Upper lobe of left lung (tissue), 6 donors: ENCODE results near the gene EIF2B5. TPM values are rescaled to one million over a fixed set of nuclear protein-coding genes. Genes with fewer than 3 reads are reported as not detected.

Experiments used
- ATAC-seq, 2 donors: fragments of 200-7000 bp; cut with Tn5 transposase; one replicate each; pipeline ENCODE4 v1.9.1; 2022; ENCODE audit warnings: mild to moderate bottlenecking in 2 of 2, moderate library complexity in 2 of 2; ENCODE audit not compliant: low FRiP score in 2 of 2
- DNase-seq, 2 donors: peaks; one replicate each; pipeline ENCODE4 v3.0.0-alpha.2; 2019 to 2020
- H3K27ac ChIP-seq, 4 donors: fragments of 200-600 bp; sonication (generic); one replicate each; pipeline ENCODE4 v1.5.1; 2016 to 2019
- H3K27me3 ChIP-seq, 4 donors: fragments of 200-600 bp; sonication (generic); one replicate each; pipeline ENCODE4 v1.5.1; 2017 to 2019
- H3K36me3 ChIP-seq, 4 donors: fragments of 200-600 bp; sonication (generic); one replicate each; pipeline ENCODE4 v1.5.1; 2016 to 2019
- H3K4me1 ChIP-seq, 4 donors: fragments of 200-600 bp; sonication (generic); one replicate each; pipeline ENCODE4 v1.5.1; 2018 to 2019
- H3K4me3 ChIP-seq, 4 donors: fragments of 200-600 bp; sonication (generic); one replicate each; pipeline ENCODE4 v1.5.1; 2017 to 2019; ENCODE audit warnings: mild to moderate bottlenecking in 2 of 4, moderate library complexity in 1 of 4
- H3K9me3 ChIP-seq, 4 donors: fragments of 200-600 bp; sonication (generic); one replicate each; pipeline ENCODE4 v1.5.1; 2018 to 2019
- EP300 ChIP-seq, 4 donors: sonication (generic); formaldehyde crosslinking; IDR thresholded peaks; one replicate each; pipeline ENCODE4 v1.5.1; 2017; ENCODE audit warnings: antibody characterized with exemption in 4 of 4, control low read depth in 2 of 4
- POLR2A ChIP-seq, 4 donors: fragments of 450-650 bp; IDR thresholded peaks; one replicate each; pipeline ENCODE4 v1.5.1; 2016 to 2017; ENCODE audit warnings: antibody characterized with exemption in 4 of 4, mild to moderate bottlenecking in 2 of 4
- POLR2AphosphoS5 ChIP-seq, 2 donors: sonication (generic); formaldehyde crosslinking; IDR thresholded peaks; one replicate each; pipeline ENCODE4 v1.5.1; 2017; ENCODE audit warnings: antibody characterized with exemption in 2 of 2
- WGBS, 2 donors: methylation state at CpG; one replicate each; pipeline ENCODE4 v1.1.5; 2017 to 2018; 5-methylcytosine and 5-hydroxymethylcytosine counted together
- total RNA-seq, 6 donors: library from RNA; depleted of rRNA in 4 of 6; stranded (reverse); fragments of >200 nt in 4 of 6; gene quantifications; one replicate each; pipeline versions ENCODE4 v1.1.0 to v1.2.1, GENCODE V29; 2016 to 2021
- TF ChIP-seq, protein P1 (sequence below), 6 experiments: fragments of 450-650 bp in 4 of 6; fragments of 200-600 bp in 2 of 6; sonication (generic) in 2 of 6; IDR thresholded peaks; one replicate each; pipeline ENCODE4 v1.5.1; 2016 to 2019; ENCODE audit warnings: antibody characterized with exemption in 6 of 6
- donor health status: DM: no; HTN: no; CAD: no; lungs with moderate emphysema.
- donor health status: DM: no; HTN: yes; CAD: no; lungs with severe emphysema.

Gene EIF2B5
- total RNA-seq, result 10 to 100 TPM; 31.4 to 37.6 (median 34.2) TPM

DNA sequence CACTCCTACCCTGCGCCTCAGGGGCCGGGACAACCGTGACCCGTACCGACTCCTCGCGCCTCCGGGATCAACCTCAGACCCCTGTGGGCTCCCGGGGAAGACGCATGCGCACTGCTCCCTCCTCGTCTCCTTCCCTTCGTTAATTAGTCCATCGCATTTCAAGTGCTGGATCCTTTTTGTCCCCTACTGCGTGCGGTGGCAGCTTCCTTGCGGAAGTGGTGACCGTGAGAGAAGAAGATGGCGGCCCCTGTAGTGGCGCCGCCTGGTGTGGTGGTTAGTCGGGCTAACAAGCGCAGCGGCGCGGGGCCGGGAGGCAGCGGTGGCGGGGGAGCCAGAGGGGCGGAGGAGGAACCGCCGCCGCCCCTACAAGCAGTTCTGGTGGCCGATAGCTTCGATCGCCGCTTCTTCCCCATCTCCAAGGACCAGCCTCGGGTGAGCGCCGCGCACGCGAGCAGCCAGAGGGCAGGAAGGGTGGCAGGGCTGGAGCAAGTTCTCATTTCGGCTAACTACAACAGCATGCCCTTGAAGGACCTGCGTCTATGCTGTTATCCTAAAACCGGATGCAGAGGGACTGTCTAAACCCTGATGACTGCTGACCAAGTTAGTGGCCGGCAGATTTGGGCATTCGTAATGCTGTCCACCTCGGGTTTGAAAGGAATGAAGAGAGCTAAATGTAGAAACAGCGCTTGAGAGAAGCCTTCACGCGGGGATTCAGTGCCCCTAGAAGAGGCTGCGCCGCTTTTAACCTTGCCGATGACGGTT is at the start of gene EIF2B5:
Gene EIF2B5, plus strand, starts transcription at position 210 of the 762 bp plus-strand sequence. Its CDS starts 28 bp downstream, at position 238.
- peaks cover 0 to 22% (median 10%) of the 10 kb centered on the region in 4 donors for H3K36me3 ChIP-seq
- peaks cover 11 to 28% (median 18%) of the 10 kb centered on the region in 4 donors for H3K4me1 ChIP-seq
- H3K4me3 ChIP-seq, result peak within 1 kb of the TSS; percentile 88 to 95 (median 90)
- peak within 1 kb of the TSS; percentile 88 to 96 (median 92) for H3K27ac ChIP-seq
- TF ChIP-seq EP300 (IDR thresholded peaks at IDR 0.05) (peak in 1 of 4 donors; percentile 74), POLR2AphosphoS5 (IDR thresholded peaks at IDR 0.05) (peak; percentile 89 to 96), POLR2A (IDR thresholded peaks at IDR 0.05) (peak in 3 of 4 donors; percentile 44 to 79 (median 66))
- TF ChIP-seq, protein P1, sequence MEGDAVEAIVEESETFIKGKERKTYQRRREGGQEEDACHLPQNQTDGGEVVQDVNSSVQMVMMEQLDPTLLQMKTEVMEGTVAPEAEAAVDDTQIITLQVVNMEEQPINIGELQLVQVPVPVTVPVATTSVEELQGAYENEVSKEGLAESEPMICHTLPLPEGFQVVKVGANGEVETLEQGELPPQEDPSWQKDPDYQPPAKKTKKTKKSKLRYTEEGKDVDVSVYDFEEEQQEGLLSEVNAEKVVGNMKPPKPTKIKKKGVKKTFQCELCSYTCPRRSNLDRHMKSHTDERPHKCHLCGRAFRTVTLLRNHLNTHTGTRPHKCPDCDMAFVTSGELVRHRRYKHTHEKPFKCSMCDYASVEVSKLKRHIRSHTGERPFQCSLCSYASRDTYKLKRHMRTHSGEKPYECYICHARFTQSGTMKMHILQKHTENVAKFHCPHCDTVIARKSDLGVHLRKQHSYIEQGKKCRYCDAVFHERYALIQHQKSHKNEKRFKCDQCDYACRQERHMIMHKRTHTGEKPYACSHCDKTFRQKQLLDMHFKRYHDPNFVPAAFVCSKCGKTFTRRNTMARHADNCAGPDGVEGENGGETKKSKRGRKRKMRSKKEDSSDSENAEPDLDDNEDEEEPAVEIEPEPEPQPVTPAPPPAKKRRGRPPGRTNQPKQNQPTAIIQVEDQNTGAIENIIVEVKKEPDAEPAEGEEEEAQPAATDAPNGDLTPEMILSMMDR (IDR thresholded peaks at IDR 0.05), result peak in 5 of 6 experiments; percentile 29 to 67 (median 36)
- DNase-seq, result peak; percentile 92
- H3K27me3 ChIP-seq, result no peaks in the 10 kb centered on the region
- peak; percentile 96 to 97 for ATAC-seq
- no peaks in the 10 kb centered on the region for H3K9me3 ChIP-seq
- 0% methylated on average over 42 to 56 of the region's 56 CpGs for WGBS, 2 donors

DNA sequence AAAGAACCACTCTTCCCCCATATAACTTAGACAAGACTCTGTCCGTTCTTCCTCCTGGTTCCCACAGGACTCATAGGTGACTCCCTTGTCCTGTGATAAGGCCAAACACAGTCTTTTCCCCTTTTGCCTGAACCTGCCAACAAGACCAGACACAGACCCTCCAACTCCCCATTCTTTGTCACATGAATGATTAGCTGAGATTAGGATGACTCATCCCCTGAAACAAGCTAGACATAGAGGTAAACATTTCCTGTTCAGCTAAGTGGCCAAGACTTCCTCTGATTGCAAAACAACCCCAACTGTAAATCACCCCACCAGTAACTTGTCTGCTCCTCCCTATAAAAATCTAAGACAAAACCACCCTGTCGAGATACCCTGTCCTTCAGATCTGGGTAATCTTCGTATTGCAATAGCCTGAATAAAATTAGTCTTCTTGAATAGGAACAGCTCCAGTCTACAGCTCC is 49.7 kb upstream of the EIF2B5 start:
- 34 to 46% methylated on average over 3 of the region's 3 CpGs for WGBS, 2 donors
- ATAC-seq (no peak), DNase-seq (no peak)
- Histone ChIP-seq H3K36me3 (no peaks in the 10 kb centered on the region), H3K27me3 (no peaks in the 10 kb centered on the region), H3K4me1 (no peaks in the 10 kb centered on the region), H3K27ac (no peak overlapping the region), H3K9me3 (peaks cover 0 to 3% (median 0%) of the 10 kb centered on the region in 4 donors), H3K4me3 (no peak overlapping the region)
- TF ChIP-seq POLR2A (IDR thresholded peaks at IDR 0.05) (no peak), EP300 (IDR thresholded peaks at IDR 0.05) (no peak), POLR2AphosphoS5 (IDR thresholded peaks at IDR 0.05) (no peak)
- TF ChIP-seq, protein P1 (IDR thresholded peaks at IDR 0.05), result no peak

DNA sequence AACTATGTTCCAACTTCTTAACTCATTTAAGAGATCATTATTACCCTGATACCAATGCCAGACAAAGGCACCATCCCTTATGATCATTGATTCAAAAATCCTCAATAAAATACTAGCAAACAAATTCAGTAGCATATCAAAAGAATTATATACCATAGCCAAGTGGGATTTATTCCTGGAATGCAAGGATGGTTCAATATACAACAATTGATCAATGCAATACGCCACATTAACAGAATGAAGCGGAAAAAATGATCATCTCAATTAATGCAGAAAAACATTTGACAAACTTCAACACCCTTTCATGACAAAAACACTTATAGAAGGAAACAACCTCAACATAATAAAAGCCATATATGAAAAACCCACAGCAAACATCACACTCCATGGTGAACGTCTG is 43.0 kb upstream of the EIF2B5 start:
- DNase-seq (no peak), ATAC-seq (no peak)
- no peaks in the 10 kb centered on the region for H3K4me1 ChIP-seq
- WGBS, 2 donors, result 93 to 95% methylated on average over 3 of the region's 3 CpGs
- peaks cover 7 to 17% (median 10%) of the 10 kb centered on the region in 4 donors for H3K9me3 ChIP-seq
- no peaks in the 10 kb centered on the region for H3K27me3 ChIP-seq
- no peak overlapping the region for H3K4me3 ChIP-seq
- no peak for TF ChIP-seq POLR2AphosphoS5 (IDR thresholded peaks at IDR 0.05)
- TF ChIP-seq, protein P1 (IDR thresholded peaks at IDR 0.05), result no peak
- no peak for TF ChIP-seq POLR2A (IDR thresholded peaks at IDR 0.05)
- no peak for TF ChIP-seq EP300 (IDR thresholded peaks at IDR 0.05)
- H3K27ac ChIP-seq, result no peak overlapping the region
- H3K36me3 ChIP-seq, result no peaks in the 10 kb centered on the region

DNA sequence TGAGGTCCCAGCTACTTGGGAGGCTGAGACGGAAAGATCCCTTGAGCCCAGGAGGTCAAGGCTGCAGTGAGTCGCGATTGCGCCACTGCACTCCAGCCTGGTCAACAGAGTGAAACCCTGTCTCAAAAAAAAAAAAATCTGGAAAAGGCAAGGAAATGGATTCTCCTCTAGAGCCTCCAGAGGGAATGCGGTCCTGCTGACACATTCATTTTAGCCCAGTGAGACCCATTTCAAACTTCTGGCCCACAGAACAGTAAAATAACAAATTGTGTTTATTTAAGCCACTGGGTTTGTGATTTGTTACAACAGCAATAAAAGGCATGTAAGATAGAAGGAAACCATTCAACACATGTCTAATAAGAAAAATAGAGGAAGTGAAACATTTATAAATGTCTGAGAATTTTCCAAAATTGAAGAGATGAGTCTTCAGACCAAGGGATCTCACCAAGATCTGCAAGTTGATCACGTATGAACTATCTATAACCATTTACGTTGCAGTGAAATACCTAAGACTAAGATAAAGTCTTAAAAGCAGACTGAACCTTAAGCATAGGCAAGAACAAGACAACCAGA is 38.3 kb upstream of the EIF2B5 start, which contains the start of gene HTR3E:
Gene HTR3E, plus strand, starts transcription at position 254 of the 573 bp plus-strand sequence. CDS start 466 bp downstream, outside the sequence.
- H3K4me3 ChIP-seq, result no peak within 1 kb of the TSS
- TF ChIP-seq, protein P1 (IDR thresholded peaks at IDR 0.05), result no peak
- no peak for TF ChIP-seq POLR2AphosphoS5 (IDR thresholded peaks at IDR 0.05)
- TF ChIP-seq EP300 (IDR thresholded peaks at IDR 0.05), result no peak
- TF ChIP-seq POLR2A (IDR thresholded peaks at IDR 0.05), result no peak
- H3K27me3 ChIP-seq, result no peaks in the 10 kb centered on the region
- H3K27ac ChIP-seq, result no peak within 1 kb of the TSS
- no peak for ATAC-seq
- no peaks in the 10 kb centered on the region for H3K4me1 ChIP-seq
- DNase-seq, result no peak
- H3K36me3 ChIP-seq, result no peaks in the 10 kb centered on the region
- peaks cover 7 to 12% (median 9%) of the 10 kb centered on the region in 4 donors for H3K9me3 ChIP-seq
- WGBS, 2 donors, result 91% methylated on average over 7 of the region's 7 CpGs
